GM03348 (cell line): ENCODE results near the gene DDX43.
"Not testable (repeated sequence)": the region's sequence is repeated elsewhere in the genome, so short reads cannot be mapped to it uniquely, and the experiment has no call there.

Experiments used
- DNase-seq: peaks from one replicate; pipeline ENCODE4 v3.0.0; 2012; ENCODE audit warnings: low spot score

The DDX43 gene

GRCh38 chr6:73388800-73389512 lies 5.7 kb upstream of the DDX43 start:
- peak; percentile 84 for DNase-seq

- DNase-seq, result no peak
These were observed 4.8 kb upstream of the DDX43 start for GRCh38 chr6:73389854-73390253.

- DNase-seq, result no peak
These were observed 3.0 kb upstream of the DDX43 start for GRCh38 chr6:73391675-73392074.

- DNase-seq, result not testable (repeated sequence)
These were observed 2.4 kb upstream of the DDX43 start for GRCh38 chr6:73392188-73392587.

GRCh38 chr6:73393278-73393677 lies 1.4 kb upstream of the DDX43 start:
- peak; percentile 12 for DNase-seq

- no peak for DNase-seq
These were observed 1.2 kb downstream of the DDX43 start for GRCh38 chr6:73395875-73396274.

GRCh38 chr6:73400656-73401055 lies 6.0 kb downstream of the DDX43 start:
- no peak for DNase-seq

- DNase-seq, result no peak
These were observed 14.8 kb downstream of the DDX43 start for GRCh38 chr6:73409395-73409794.

GRCh38 chr6:73413102-73413501 lies 18.5 kb downstream of the DDX43 start:
- no peak for DNase-seq

GRCh38 chr6:73418081-73418741 lies 23.6 kb downstream of the DDX43 start:
- no peak for DNase-seq

GRCh38 chr6:73421534-73421933 lies 26.9 kb downstream of the DDX43 start:
- DNase-seq, result no peak

- no peak for DNase-seq
These were observed 40.6 kb downstream of the DDX43 start for GRCh38 chr6:73435236-73435635.

GRCh38 chr6:73443555-73443954 lies 48.9 kb downstream of the DDX43 start:
- no peak for DNase-seq

GRCh38 chr6:73451223-73452106 lies 56.8 kb downstream of the DDX43 start:
- DNase-seq, result peak; percentile 71

- peak; percentile 82 for DNase-seq
These were observed 57.5 kb downstream of the DDX43 start, which contains the start of gene CGAS for GRCh38 chr6:73452107-73452461. Gene CGAS (minus strand): TSS chr6:73452297. CDS start chr6:73452181, 116 bp downstream.

- DNase-seq, result no peak
These were observed 61.4 kb downstream of the DDX43 start for GRCh38 chr6:73455865-73456629.

- DNase-seq, result not testable (repeated sequence)
These were observed 64.8 kb downstream of the DDX43 start for GRCh38 chr6:73459474-73459873.

- no peak for DNase-seq
These were observed 65.4 kb downstream of the DDX43 start for GRCh38 chr6:73460056-73460455.

- peak; percentile 95 for DNase-seq
These were observed 67.1 kb downstream of the DDX43 start, which contains the start of gene MTO1 for GRCh38 chr6:73461537-73462350. Gene MTO1 (plus strand): TSS chr6:73461737. CDS start chr6:73461855, 118 bp downstream.
